Activated CD4-positive, alpha-beta memory T cell treated with anti-CD3 and anti-CD28 coated beads, Interleukin-2, amount 10 ng/mL, durations not matched to agents 7 days and 5 days (primary cell): ENCODE measurements around the gene COL16A1. TPM values are rescaled to one million over a fixed set of nuclear protein-coding genes. Genes with fewer than 3 reads are reported as not detected.

Experiments used
- CTCF ChIA-PET: fragments of 350-600 bp; sonication (Branson Sonifier 250); formaldehyde crosslinking; loops from one replicate; lab custom pipeline; 2021; ENCODE audit warnings: antibody characterized with exemption, inconsistent platforms; lab: Charles Lee
- POLR2A ChIA-PET: fragments of 350-600 bp; sonication (Branson Sonifier 250); formaldehyde crosslinking; loops from one replicate; lab custom pipeline; 2021; ENCODE audit warnings: antibody characterized with exemption; lab: Charles Lee
- DNase-seq: peaks from one replicate; pipeline ENCODE4 v3.0.0-alpha.2; 2020
- H3K27ac Mint-ChIP-seq: one replicate; pipeline ENCODE4 v1.8.0; 2021; ENCODE audit warnings: mild to moderate bottlenecking, mixed read lengths
- H3K27me3 Mint-ChIP-seq: one replicate; pipeline ENCODE4 v1.8.0; 2021; ENCODE audit warnings: mixed read lengths
- H3K36me3 Mint-ChIP-seq: one replicate; pipeline ENCODE4 v1.8.0; 2021; ENCODE audit warnings: low read depth, mixed read lengths
- H3K4me1 Mint-ChIP-seq: one replicate; pipeline ENCODE4 v1.8.0; 2021; ENCODE audit warnings: mixed read lengths
- H3K4me3 Mint-ChIP-seq: one replicate; pipeline ENCODE4 v1.8.0; 2021; ENCODE audit warnings: mild to moderate bottlenecking, mixed read lengths
- H3K9me3 Mint-ChIP-seq: one replicate; pipeline ENCODE4 v1.8.0; 2021; ENCODE audit warnings: mixed read lengths
- total RNA-seq, 2 experiments: library from RNA; stranded (reverse); gene quantifications; one replicate each; pipeline ENCODE4 v1.2.3, GENCODE V29; 2021

The COL16A1 gene
- total RNA-seq, 2 experiments from 2014 or later = not detected

GRCh38 chr1:31642897-31643296, 60.9 kb downstream of the COL16A1 start:
- peaks cover 37% of the 10 kb centered on the region for H3K4me1 Mint-ChIP-seq

GRCh38 chr1:31642366-31642765, 61.5 kb downstream of the COL16A1 start:
- POLR2A ChIA-PET = interaction anchor here (0.9 to 2.2 kb wide), 4 partner anchors 9 to 147 kb away, joined by 3 to 5 read pairs (median 3); no protein-coding TSS in a partner anchor
- H3K27me3 Mint-ChIP-seq = no peaks in the 10 kb centered on the region
- CTCF ChIA-PET = interaction anchor here (1.0 to 2.6 kb wide), 2 partner anchors 10 to 147 kb away, joined by 4 to 13 read pairs; no protein-coding TSS in a partner anchor

More at GRCh38 chr1:31642897-31643296, 60.9 kb downstream of the COL16A1 start:
- no peak for DNase-seq
- Mint-ChIP-seq H3K4me3 (no peak overlapping the region), H3K27me3 (no peaks in the 10 kb centered on the region), H3K36me3 (peaks cover 4% of the 10 kb centered on the region), H3K9me3 (no peaks in the 10 kb centered on the region), H3K27ac (no peak overlapping the region)
- ChIA-PET POLR2A (interaction anchor here (0.9 to 2.2 kb wide), 5 partner anchors 8 to 146 kb away, joined by 3 to 5 read pairs (median 3); no protein-coding TSS in a partner anchor), CTCF (interaction anchor here (1.0 to 2.6 kb wide), 2 partner anchors 10 to 146 kb away, joined by 4 to 13 read pairs; no protein-coding TSS in a partner anchor)

DNA sequence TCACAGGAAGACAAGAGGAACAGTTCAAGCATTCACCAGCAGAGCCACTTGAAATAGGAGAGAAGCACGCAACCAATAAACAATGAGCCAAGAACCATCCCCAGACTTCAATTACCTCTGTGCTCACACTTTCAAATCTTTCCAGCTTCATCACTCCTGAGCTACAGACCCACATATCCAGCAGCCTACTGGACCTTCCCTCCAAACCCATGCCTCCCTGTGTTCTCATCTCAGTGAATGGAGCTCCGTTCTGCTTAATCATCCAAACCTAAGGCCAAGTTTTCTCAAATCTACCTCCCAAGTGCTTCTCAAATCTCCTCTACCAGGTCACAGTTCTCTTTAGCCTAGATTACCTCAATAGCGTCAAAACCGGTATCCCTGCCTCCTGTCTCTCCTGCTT, 62.9 kb downstream of the COL16A1 start:
- DNase-seq = no peak
- Mint-ChIP-seq H3K4me1 (peaks cover 32% of the 10 kb centered on the region), H3K27ac (no peak overlapping the region), H3K27me3 (no peaks in the 10 kb centered on the region), H3K4me3 (no peak overlapping the region), H3K9me3 (no peaks in the 10 kb centered on the region), H3K36me3 (peaks cover 4% of the 10 kb centered on the region)
- ChIA-PET CTCF (interaction anchor here (1.2 kb wide), 1 partner anchor 53 kb away, joined by 3 read pairs; no protein-coding TSS in a partner anchor), POLR2A (interaction anchor here (0.5 kb wide), 1 partner anchor 546 kb away, joined by 5 read pairs; no protein-coding TSS in a partner anchor)

More at GRCh38 chr1:31642366-31642765, 61.5 kb downstream of the COL16A1 start:
- Mint-ChIP-seq H3K36me3 (peaks cover 4% of the 10 kb centered on the region), H3K9me3 (no peaks in the 10 kb centered on the region), H3K4me3 (no peak overlapping the region), H3K4me1 (peaks cover 41% of the 10 kb centered on the region), H3K27ac (no peak overlapping the region)
- DNase-seq = no peak

DNA sequence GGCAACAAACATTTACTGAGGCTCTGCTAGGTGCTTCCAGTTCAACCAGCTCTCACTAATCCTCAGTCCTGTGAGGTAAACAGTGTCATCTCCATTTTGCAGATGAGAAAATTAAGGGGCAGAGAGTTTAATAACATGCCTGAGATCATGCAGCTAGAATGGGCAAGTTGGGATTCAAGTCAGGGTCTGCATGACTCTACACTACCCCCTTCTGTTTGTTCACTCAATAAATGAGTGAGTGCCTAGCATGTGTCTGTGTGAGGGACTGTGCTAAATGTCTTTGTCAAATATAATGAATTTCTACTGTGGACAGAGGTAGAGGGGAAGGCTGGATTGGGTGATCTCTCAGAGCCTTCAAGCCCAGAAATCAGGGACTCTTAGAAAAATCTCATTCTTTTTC, 63.6 kb downstream of the COL16A1 start:
- Mint-ChIP-seq H3K27me3 (no peaks in the 10 kb centered on the region), H3K9me3 (no peaks in the 10 kb centered on the region), H3K27ac (no peak overlapping the region), H3K36me3 (peaks cover 4% of the 10 kb centered on the region), H3K4me1 (peaks cover 24% of the 10 kb centered on the region), H3K4me3 (no peak overlapping the region)
- DNase-seq = no peak
- CTCF ChIA-PET = interaction anchor here (1.2 kb wide), 1 partner anchor 53 kb away, joined by 3 read pairs; no protein-coding TSS in a partner anchor
- POLR2A ChIA-PET = no interaction called here

DNA sequence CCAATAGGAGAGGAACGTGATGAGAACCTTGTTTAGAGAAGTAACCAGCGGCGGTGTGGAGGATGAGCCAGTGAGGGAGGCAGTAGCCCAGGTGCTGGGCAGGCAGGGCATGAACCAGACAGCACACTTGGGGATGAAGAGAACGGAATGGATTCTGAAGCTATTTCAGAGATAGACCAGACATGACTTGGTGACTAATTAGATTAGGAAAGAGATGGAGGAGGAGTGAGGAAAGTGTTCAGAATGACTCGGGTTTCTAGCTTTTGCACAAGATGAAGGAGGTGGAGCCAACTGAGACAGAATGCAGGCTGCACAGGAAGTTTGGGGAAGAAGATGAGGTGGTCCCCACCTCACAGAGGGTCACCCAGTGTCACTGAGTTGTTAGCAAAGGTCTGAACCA, 64.3 kb downstream of the COL16A1 start:
- ChIA-PET CTCF (interaction anchor here (2.3 kb wide), 1 partner anchor 21 kb away, joined by 10 read pairs; no protein-coding TSS in a partner anchor), POLR2A (no interaction called here)
- Mint-ChIP-seq H3K27me3 (no peaks in the 10 kb centered on the region), H3K4me1 (peaks cover 21% of the 10 kb centered on the region), H3K9me3 (no peaks in the 10 kb centered on the region), H3K4me3 (no peak overlapping the region), H3K27ac (no peak overlapping the region), H3K36me3 (peaks cover 4% of the 10 kb centered on the region)
- no peak for DNase-seq

DNA sequence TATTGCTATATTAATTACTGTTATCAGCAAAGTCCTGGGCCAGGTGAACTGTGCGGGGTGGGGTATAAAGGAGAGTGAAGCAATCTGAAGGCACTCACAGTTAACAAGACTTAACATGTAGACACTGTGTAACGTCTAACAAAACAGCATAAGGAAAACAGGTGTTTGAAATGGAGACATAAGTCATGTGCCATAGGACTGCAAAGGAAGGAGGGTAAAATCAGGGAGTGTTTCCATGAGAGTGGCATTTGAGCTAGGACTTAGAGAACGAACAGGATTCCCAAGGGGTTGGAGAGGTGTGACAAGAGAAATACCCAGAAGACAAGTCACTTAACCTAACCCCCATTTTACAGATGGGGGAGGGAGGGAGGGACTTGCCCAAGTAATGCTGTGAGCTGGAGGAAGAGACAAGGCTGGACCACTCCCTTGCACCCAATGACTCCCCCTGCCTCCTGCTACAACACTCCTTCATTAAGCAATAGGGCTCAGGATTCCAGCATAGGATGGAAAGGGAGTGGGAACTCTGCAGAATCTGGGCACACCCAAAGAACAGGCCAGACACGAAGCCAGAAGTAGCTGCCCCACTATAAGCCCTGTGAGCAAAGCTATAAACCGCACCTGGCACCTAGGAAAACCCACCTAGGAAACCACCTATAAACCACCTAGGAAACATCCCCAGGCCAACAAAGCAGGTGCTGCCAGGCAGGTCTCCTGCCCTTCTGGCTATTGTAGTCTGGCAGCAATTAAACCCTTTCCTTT, 65.7 kb downstream of the COL16A1 start:
- H3K4me3 Mint-ChIP-seq = no peak overlapping the region
- peaks cover 11% of the 10 kb centered on the region for H3K4me1 Mint-ChIP-seq
- DNase-seq = no peak
- H3K36me3 Mint-ChIP-seq = peaks cover under 1% of the 10 kb centered on the region
- no peak overlapping the region for H3K27ac Mint-ChIP-seq
- H3K9me3 Mint-ChIP-seq = no peaks in the 10 kb centered on the region
- CTCF ChIA-PET = interaction anchor here (2.3 kb wide), 1 partner anchor 20 kb away, joined by 10 read pairs; no protein-coding TSS in a partner anchor
- H3K27me3 Mint-ChIP-seq = no peaks in the 10 kb centered on the region
- POLR2A ChIA-PET = no interaction called here

GRCh38 chr1:31633117-31633516, 70.7 kb downstream of the COL16A1 start:
- Mint-ChIP-seq H3K4me1 (peaks cover 10% of the 10 kb centered on the region), H3K9me3 (no peaks in the 10 kb centered on the region), H3K27ac (no peak overlapping the region), H3K36me3 (peaks cover 32% of the 10 kb centered on the region), H3K4me3 (no peak overlapping the region), H3K27me3 (no peaks in the 10 kb centered on the region)
- ChIA-PET CTCF (interaction anchor here (0.7 to 2.2 kb wide), 3 partner anchors 10 to 68 kb away, joined by 3 to 13 read pairs (median 3); no protein-coding TSS in a partner anchor), POLR2A (interaction anchor here (0.8 to 1.2 kb wide), 3 partner anchors 10 to 12 kb away, joined by 3 to 4 read pairs (median 3); partner anchors contain the start of gene PEF1)
- DNase-seq = peak; percentile 33

GRCh38 chr1:31632649-31633048, 71.2 kb downstream of the COL16A1 start:
- peaks cover 33% of the 10 kb centered on the region for H3K36me3 Mint-ChIP-seq
- POLR2A ChIA-PET = interaction anchor here (0.8 to 1.2 kb wide), 3 partner anchors 10 to 12 kb away, joined by 3 to 4 read pairs (median 3); partner anchors contain the start of gene PEF1
- CTCF ChIA-PET = interaction anchor here (1.4 to 2.2 kb wide), 2 partner anchors 10 to 68 kb away, joined by 3 to 13 read pairs; no protein-coding TSS in a partner anchor
- no peak overlapping the region for H3K4me3 Mint-ChIP-seq
- H3K9me3 Mint-ChIP-seq = no peaks in the 10 kb centered on the region
- no peak overlapping the region for H3K27ac Mint-ChIP-seq
- H3K27me3 Mint-ChIP-seq = no peaks in the 10 kb centered on the region
- no peak for DNase-seq
- H3K4me1 Mint-ChIP-seq = peaks cover 6% of the 10 kb centered on the region

DNA sequence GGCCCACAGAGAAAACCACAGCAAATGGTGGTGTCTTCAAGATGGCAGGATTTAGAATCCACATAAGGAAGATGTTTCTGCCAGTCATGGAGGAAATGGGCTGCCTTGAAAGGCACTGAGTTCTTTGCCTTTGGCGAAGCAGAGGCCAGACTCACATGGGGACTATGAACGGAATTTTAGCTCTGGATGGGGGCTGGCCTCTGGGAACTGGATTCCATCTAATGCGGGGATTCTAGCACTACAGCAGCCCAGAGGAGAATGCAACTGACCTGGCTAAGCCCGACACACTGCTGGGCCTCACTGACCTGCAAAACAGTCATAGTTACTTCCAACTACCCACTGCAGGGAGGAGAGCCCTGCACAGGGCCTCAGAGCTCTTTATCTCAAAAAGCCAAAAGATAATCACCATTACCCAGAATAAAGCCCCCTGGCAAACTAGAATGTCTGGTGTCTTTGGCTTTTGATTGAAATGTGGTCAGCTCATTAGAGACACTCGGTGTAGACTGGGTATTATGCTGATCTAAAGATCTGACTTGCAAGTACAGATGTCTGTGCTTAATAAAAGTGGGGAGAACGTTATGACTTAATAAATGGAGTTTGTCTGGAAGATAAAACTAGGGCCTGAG, 74.8 kb downstream of the COL16A1 start:
- H3K4me3 Mint-ChIP-seq = no peak overlapping the region
- H3K9me3 Mint-ChIP-seq = no peaks in the 10 kb centered on the region
- no peak overlapping the region for H3K27ac Mint-ChIP-seq
- CTCF ChIA-PET = interaction anchor here (1.1 to 1.6 kb wide), 2 partner anchors 15 to 80 kb away, joined by 3 read pairs; partner anchors contain the start of gene PEF1
- H3K4me1 Mint-ChIP-seq = peaks cover 9% of the 10 kb centered on the region
- no peaks in the 10 kb centered on the region for H3K27me3 Mint-ChIP-seq
- H3K36me3 Mint-ChIP-seq = peaks cover 33% of the 10 kb centered on the region
- no peak for DNase-seq
- POLR2A ChIA-PET = interaction anchor here (0.7 to 1.2 kb wide), 3 partner anchors 10 to 16 kb away, joined by 3 to 5 read pairs (median 4); partner anchors contain the start of gene PEF1

- no peak overlapping the region for H3K27ac Mint-ChIP-seq
- H3K36me3 Mint-ChIP-seq = peaks cover 36% of the 10 kb centered on the region
- H3K4me3 Mint-ChIP-seq = no peak overlapping the region
- no peaks in the 10 kb centered on the region for H3K9me3 Mint-ChIP-seq
- peaks cover 14% of the 10 kb centered on the region for H3K4me1 Mint-ChIP-seq
- ChIA-PET POLR2A (no interaction called here), CTCF (interaction anchor here (1.6 kb wide), 1 partner anchor 16 kb away, joined by 3 read pairs; the partner anchor contains the start of gene PEF1)
- no peak for DNase-seq
- H3K27me3 Mint-ChIP-seq = no peaks in the 10 kb centered on the region
Measured at GRCh38 chr1:31627930-31628559, 75.8 kb downstream of the COL16A1 start.

GRCh38 chr1:31627301-31627929, 76.4 kb downstream of the COL16A1 start:
- POLR2A ChIA-PET = interaction anchor here (0.8 to 1.4 kb wide), 2 partner anchors 9 to 17 kb away, joined by 3 to 6 read pairs; partner anchors contain the start of gene PEF1
- CTCF ChIA-PET = no interaction called here
- H3K4me1 Mint-ChIP-seq = peaks cover 14% of the 10 kb centered on the region
- no peaks in the 10 kb centered on the region for H3K27me3 Mint-ChIP-seq
- no peak for DNase-seq
- peaks cover 31% of the 10 kb centered on the region for H3K36me3 Mint-ChIP-seq
- no peaks in the 10 kb centered on the region for H3K9me3 Mint-ChIP-seq
- H3K4me3 Mint-ChIP-seq = no peak overlapping the region
- H3K27ac Mint-ChIP-seq = no peak overlapping the region
